Measurements from ENCODE around the gene RIN2. TPM values are rescaled to one million over a fixed set of nuclear protein-coding genes. Genes with fewer than 3 reads are reported as not detected.

RIN2 gene
- total RNA-seq, 1 donor from 2014 or later, result 71.4 TPM

DNA sequence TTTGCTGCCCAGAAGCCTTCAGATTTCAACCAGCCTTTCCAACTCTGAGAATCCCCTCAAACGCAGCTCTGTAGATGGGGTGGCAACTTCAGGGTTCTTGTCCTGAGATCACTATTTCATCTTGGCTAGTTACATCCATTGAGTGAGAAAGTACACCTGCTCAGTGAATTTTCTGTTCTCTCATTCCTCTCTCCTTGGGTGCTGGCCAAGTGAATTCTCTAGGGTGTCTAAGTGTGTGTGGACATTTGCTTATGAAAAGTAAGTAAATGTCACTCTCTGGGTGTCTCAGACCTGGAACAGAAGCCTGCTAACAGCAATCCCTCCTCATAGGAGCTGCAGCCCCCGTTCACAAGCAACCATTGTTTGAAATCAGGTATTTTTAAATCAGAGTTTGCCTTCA, 3.8 kb downstream of the RIN2 start:
- DNase-seq (ENCODE audit: low read depth in 2 of 2), result no peak

DNA sequence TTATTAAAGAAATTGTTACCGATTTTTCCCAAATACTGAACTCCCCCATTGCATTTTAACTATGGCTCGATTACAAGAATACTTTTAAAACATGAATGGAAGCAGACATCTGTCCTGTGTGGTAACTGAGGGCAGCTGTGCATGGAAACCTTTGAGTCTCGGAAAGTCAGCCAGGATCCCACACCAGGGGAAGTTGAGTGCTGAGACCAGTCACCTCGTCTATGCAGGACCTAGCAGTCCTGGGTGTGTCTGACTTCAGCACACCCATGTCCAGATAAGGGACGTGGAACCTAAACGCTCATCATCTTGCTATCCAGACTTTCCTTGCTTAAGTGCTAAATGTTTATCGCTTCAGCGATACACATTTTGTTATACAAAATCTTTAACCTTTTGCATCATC, 6.1 kb downstream of the RIN2 start:
- no peak for DNase-seq (ENCODE audit: low read depth in 2 of 2)

DNA sequence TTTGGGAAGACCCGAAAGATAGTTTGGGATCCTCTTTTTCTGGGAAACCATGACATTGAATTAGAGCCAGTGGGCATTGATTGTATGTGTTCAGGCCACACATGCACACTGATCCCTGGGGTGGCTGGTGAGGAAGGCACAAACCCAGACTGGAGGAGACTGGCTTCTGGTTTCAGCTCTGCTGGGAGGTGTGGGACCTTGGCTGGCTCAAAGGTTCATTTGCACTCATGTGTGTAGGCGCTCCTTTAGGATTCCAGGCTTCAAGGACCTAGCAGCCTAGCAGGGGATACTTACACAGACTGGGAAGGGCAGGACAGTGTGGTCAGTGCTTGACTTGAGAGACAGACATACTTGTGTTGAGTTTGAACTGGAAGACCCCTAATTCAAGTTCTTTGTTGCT, 7.2 kb downstream of the RIN2 start:
- no peak for DNase-seq (ENCODE audit: low read depth in 2 of 2)

- DNase-seq (ENCODE audit: low read depth in 2 of 2), result no peak
Measured at GRCh38 chr20:19765913-19766312, 7.9 kb downstream of the RIN2 start.

GRCh38 chr20:19767070-19767469, 9.0 kb downstream of the RIN2 start:
- DNase-seq (ENCODE audit: low read depth in 2 of 2), result no peak

- DNase-seq (ENCODE audit: low read depth in 2 of 2), result no peak
Measured at GRCh38 chr20:19768325-19768842, 10.3 kb downstream of the RIN2 start.

DNA sequence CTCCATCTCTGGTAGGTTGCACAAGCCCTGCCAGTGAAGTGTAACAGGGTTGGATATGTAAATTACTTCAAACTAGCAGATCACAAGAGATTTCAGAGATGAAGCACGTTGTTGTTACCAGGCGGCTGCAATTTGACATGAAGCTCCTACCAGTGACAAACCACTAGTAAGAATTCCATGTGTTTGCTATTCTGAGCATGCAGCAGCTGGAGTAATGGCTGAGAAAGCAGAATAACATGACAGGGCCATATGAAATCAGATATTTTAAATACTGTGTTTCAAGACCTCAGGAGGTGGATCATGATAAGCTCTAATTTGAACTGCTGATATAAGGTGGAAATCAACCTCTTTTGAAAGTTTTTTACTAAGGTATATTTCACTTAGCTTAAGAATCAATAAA, 11.4 kb downstream of the RIN2 start:
- no peak for DNase-seq (ENCODE audit: low read depth in 2 of 2)

DNA sequence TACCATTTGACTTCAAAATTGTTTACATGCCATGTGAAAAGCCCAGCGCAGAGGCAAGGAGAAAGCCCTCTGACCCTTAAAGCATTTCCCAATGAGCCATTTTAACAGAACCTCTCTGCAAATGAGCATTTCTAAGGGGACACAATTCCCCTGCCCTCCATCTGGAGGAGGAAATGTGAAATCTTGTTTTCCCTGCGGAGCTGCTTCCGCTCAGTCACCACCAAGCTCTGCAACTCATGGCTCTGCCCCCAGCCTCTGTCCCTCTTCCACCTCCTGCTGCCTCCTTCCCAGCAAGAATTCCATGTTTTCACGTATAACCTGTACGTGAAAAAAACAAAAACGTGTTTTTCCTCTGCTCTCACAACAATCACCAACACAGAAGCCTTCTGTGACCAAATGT, 12.3 kb downstream of the RIN2 start:
- DNase-seq (ENCODE audit: low read depth in 2 of 2), result no peak

GRCh38 chr20:19771031-19771430, 13.0 kb downstream of the RIN2 start:
- DNase-seq (ENCODE audit: low read depth in 2 of 2), result no peak

DNA sequence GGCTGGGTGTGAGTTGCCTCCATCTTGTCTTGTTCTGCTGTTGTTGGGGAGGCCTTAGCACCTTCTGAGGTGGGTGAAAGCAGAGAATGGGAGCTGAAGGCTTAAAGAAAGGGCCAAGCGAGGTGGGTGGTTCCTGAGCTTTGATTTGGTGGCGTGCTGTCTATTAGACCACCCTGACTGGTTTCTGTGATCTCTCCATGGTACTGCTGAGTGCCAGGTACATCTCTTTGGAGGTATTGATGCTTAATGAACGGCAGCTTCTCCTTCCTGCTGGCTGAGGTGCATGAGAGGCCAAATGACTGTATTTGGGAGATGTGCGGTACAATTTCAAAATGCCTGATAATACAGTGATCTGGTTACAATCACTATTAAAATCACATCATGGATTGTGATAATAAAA, 15.4 kb downstream of the RIN2 start:
- DNase-seq (ENCODE audit: low read depth in 2 of 2), result no peak

- DNase-seq (ENCODE audit: low read depth in 2 of 2), result peak; percentile 68 to 91
Measured at GRCh38 chr20:19774135-19774933, 16.3 kb downstream of the RIN2 start.

DNA sequence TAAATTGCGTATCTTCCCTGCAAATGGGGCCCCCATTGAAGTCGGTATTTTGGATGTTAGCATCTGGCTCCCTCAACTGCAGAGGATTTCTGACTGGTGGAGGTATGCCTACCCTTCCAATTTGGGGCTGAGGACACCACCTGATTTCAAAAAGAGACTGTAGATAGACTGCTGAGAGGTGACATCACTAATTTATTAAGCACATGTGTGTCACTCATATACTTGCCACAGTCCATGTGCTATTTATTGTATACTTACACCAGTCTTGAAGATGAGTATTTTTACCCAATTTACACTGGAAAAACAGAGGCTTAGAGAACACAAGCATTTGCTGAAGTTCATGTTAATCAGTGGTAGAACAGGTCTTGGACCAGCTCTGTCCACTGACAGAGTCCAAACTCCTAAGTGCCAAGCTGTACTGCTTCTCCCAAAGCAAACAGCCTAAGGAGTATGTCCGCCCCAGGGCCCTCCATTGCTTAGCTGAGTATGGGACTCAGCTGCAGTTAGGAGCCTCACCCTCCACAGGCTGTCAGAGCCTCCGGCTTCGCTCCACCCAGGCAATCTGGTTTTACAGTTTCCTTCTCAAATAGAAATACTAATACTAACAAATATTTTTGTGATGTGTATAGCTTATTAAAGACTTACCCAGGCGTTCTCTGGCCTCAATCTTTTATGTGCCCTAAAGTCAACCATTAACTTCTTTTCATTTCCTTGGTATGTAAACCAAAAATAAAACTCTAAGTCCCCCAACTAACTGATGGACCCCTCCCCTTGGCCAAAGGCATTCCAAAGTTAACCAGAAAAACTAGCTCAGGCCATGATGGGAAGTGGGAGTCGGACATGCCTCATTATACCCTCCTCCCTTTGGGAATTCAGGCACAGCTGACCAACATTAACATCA, 17.5 kb downstream of the RIN2 start:
- no peak for DNase-seq (ENCODE audit: low read depth in 2 of 2)

DNA sequence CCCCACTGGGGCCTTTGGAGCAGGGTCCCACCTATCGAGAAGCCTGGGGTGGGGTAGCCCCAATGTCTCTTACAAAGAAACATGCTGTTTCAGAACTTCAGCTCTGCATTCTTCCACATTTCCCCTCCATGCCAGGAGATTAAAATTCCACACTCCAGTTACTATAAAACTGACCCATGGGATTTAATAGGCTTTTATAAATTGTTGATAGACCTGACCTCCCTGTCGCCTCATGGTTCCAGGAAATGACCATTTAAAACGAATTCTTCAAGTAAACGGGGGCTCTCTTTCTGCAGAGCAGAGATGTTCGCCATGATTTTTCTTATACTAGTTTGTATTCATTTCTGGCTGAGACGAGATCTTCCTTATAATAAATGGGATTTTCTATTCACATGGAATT, 19.3 kb downstream of the RIN2 start:
- no peak for DNase-seq (ENCODE audit: low read depth in 2 of 2)

DNA sequence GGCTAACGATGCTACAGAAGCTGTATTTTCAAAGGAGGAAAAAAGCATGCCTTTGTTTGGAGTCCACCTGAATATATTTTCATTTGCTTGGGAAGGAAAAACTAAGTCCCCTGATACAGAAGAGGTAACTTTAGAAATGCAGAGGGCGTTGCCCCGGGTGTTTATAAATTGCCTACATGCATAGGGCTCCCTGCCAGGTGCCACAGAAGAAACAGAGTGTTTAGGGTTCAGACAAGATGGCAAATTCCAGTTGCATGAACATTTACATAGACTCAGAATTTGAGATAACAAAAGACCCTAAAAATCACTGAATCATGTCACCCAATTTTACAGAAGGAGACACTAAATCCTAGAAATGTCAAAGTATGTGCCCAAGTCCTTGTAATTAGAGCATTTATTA, 19.9 kb downstream of the RIN2 start:
- no peak for DNase-seq (ENCODE audit: low read depth in 2 of 2)

- no peak for DNase-seq (ENCODE audit: low read depth in 2 of 2)
Measured at GRCh38 chr20:19778404-19778803, 20.3 kb downstream of the RIN2 start.

DNA sequence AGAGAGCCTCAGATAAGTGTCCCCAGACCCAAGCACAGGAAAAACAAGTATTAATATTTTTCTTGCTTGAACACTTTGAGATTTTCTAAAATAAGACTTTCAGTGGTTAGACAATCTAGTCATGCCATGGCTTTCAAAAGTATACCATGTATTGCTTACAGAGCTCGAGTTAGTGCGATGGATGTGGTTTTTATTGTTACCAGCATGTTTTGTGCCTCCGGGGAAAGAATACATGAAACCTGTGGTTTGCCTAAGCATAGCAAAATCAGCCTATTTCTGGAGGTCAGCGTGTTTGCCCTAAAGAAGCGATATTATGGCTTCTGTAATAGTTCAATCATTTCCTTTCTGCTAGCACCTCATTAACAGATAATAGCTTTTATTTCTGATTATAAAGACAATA, 21.6 kb downstream of the RIN2 start:
- DNase-seq (ENCODE audit: low read depth in 2 of 2), result no peak

GRCh38 chr20:19780261-19780660, 22.2 kb downstream of the RIN2 start:
- DNase-seq (ENCODE audit: low read depth in 2 of 2), result no peak

DNA sequence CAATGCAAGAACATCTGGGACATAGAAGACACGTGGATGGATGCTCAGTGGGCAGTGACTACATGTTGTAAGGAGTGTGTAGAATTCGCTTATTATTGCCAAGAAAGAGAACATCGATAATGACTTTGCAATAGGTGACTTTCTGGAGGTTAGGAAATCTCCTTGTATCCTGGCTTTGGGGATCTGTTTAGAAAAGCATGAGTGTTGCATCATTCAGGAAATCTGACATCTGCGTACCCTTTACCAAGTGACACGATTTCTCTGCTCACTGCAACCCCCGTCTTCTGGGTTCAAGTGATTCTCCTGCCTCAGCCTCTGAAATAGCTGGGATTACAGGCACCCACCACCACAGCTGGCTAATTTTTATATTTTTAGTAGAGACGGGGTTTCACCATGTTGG, 23.2 kb downstream of the RIN2 start:
- DNase-seq (ENCODE audit: low read depth in 2 of 2), result no peak

- no peak for DNase-seq (ENCODE audit: low read depth in 2 of 2)
Measured at GRCh38 chr20:19782669-19783068, 24.6 kb downstream of the RIN2 start.

DNA sequence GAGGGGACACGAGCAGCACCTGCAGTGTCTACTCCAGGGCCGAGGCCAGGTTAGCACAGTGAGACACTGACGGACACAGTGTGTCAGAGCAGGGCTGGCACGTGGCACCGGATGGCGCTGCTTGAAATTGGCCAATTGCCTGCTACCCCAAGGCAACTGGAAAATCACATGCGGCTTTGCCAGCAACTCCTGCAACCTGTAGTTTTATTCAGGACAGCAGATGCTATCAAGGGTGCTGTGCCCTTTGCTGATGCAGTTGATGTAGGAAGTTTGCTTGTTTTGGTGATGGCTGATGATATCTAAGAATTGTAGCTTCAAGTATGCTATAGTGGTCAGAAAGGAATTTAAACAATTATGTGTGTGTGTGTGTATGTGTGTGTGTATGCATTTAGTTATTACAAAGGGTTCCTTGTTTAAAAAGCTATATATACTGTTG, 25.9 kb downstream of the RIN2 start:
- peak; percentile 58 to 93 for DNase-seq (ENCODE audit: low read depth in 2 of 2)

- DNase-seq (ENCODE audit: low read depth in 2 of 2), result peak; percentile 93
Measured at GRCh38 chr20:19784511-19785172, 26.6 kb downstream of the RIN2 start.

Data from lung microvascular endothelial cell (primary cell).